ENCODE results near the gene ZGRF1. TPM values are rescaled to one million over a fixed set of nuclear protein-coding genes. Genes with fewer than 3 reads are reported as not detected.

The ZGRF1 gene, protein sequence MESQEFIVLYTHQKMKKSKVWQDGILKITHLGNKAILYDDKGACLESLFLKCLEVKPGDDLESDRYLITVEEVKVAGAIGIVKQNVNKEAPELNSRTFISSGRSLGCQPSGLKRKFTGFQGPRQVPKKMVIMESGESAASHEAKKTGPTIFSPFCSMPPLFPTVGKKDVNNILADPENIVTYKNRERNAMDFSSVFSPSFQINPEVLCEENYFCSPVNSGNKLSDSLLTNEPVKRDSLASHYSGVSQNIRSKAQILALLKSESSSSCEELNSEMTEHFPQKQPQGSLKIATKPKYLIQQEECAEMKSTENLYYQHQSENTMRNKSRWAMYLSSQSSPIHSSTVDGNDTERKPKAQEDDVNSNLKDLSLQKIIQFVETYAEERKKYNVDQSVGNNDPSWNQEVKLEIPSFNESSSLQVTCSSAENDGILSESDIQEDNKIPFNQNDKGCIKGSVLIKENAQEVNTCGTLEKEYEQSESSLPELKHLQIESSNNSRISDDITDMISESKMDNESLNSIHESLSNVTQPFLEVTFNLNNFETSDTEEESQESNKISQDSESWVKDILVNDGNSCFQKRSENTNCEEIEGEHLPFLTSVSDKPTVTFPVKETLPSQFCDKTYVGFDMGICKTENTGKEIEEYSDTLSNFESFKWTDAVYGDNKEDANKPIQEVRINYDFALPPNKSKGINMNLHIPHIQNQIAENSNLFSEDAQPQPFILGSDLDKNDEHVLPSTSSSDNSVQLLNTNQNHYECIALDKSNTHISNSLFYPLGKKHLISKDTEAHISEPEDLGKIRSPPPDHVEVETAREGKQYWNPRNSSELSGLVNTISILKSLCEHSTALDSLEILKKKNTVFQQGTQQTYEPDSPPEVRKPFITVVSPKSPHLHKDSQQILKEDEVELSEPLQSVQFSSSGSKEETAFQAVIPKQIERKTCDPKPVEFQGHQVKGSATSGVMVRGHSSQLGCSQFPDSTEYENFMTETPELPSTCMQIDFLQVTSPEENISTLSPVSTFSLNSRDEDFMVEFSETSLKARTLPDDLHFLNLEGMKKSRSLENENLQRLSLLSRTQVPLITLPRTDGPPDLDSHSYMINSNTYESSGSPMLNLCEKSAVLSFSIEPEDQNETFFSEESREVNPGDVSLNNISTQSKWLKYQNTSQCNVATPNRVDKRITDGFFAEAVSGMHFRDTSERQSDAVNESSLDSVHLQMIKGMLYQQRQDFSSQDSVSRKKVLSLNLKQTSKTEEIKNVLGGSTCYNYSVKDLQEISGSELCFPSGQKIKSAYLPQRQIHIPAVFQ (N-terminal part only)
- total RNA-seq (3.0 and 10.4 TPM in 2 replicates), polyA plus RNA-seq (3.2 and 3.9 TPM in 2 replicates)

DNA sequence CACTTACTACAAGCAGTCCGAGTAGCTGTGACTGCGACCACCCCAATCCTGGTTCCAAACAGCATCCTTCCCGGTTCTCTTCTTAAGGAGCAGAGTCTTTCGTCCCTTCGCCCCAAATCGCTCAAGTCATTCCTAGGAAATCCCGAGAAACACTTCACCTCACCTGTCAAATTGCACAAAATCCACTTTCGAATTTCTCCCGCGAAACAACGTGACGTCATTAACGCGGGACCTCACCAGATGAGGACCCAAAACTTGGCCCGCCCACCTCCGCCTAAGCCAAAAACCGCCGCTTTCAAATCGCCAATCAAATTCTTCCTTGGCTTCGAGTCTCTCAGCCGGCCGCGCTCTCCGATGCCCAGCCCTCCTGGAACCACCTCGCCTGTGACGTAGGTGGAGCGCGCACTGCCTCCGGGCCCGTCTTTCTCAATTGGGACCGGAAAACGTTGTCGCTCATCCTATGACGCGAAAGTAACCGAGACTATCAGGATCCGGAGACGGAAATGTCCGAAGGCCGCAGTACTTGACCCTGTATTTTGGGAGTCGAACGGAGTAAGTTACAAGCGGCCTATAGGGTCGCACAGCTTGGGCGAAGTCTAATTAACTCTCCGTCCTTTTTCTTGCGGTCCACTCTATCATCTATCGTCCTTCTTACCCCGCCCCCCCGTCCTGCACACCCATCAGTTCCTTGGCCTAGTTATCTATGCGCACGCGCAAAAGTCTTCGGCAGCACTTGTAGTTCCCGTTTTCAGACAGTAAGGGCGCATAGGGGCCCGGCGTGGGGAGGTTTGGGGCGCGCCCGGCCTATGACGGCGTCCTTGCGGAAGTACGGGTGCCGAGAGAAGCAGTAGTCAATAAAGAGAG is at the start of gene ZGRF1, which contains the start of gene LARP7:
Gene ZGRF1 (minus strand): TSS at position 222 of the 864 bp plus-strand sequence. CDS start 3,733 bp downstream, outside the sequence.
Gene LARP7 (plus strand): TSS at position 456 of the 864 bp plus-strand sequence. CDS start 7,527 bp downstream, outside the sequence.
- TF ChIP-seq, protein P1, sequence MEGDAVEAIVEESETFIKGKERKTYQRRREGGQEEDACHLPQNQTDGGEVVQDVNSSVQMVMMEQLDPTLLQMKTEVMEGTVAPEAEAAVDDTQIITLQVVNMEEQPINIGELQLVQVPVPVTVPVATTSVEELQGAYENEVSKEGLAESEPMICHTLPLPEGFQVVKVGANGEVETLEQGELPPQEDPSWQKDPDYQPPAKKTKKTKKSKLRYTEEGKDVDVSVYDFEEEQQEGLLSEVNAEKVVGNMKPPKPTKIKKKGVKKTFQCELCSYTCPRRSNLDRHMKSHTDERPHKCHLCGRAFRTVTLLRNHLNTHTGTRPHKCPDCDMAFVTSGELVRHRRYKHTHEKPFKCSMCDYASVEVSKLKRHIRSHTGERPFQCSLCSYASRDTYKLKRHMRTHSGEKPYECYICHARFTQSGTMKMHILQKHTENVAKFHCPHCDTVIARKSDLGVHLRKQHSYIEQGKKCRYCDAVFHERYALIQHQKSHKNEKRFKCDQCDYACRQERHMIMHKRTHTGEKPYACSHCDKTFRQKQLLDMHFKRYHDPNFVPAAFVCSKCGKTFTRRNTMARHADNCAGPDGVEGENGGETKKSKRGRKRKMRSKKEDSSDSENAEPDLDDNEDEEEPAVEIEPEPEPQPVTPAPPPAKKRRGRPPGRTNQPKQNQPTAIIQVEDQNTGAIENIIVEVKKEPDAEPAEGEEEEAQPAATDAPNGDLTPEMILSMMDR (IDR thresholded peaks at IDR 0.05; ENCODE audit: low read depth, low read length), result peak; percentile 89
- peaks cover 11% of the 10 kb centered on the region for H3K4me1 ChIP-seq (ENCODE audit: low read depth)
- H3K9me3 ChIP-seq (ENCODE audit: low read depth), result no peaks in the 10 kb centered on the region
- DNase-seq (ENCODE audit: low read depth in 1 of 2, low spot score in 1 of 2), result peak; percentile 100
- no peaks in the 10 kb centered on the region for H3K27me3 ChIP-seq
- H3K27ac ChIP-seq, result peak within 1 kb of the TSS; percentile 95
- H3K36me3 ChIP-seq, result no peaks in the 10 kb centered on the region
- H3K4me3 ChIP-seq, result peak within 1 kb of the TSS; percentile 64

DNA sequence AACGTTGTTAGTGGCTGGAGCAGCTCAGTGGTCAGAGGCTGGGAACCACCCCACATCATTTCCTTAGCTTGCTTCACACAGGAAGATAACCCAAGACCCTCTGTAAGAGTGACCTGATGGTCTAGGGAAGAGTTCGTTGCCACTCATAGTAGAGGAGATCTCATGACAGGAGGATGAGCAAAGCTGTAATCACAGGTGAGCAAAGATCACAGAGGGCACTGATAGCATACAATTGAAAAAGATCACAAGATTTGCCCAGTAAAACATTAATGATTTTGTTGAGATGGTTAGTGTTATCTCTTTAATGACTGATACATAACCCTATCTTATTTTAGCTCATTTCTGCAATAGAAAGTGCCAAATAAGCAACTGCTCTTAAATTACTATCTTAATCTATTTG is 44.3 kb upstream of the ZGRF1 start:
- no peak overlapping the region for H3K4me3 ChIP-seq
- no peak overlapping the region for H3K27ac ChIP-seq
- DNase-seq (ENCODE audit: low read depth in 1 of 2, low spot score in 1 of 2), result no peak
- no peaks in the 10 kb centered on the region for H3K27me3 ChIP-seq
- TF ChIP-seq, protein P1 (IDR thresholded peaks at IDR 0.05; ENCODE audit: low read depth, low read length), result no peak
- no peaks in the 10 kb centered on the region for H3K9me3 ChIP-seq (ENCODE audit: low read depth)
- H3K36me3 ChIP-seq, result no peaks in the 10 kb centered on the region
- H3K4me1 ChIP-seq (ENCODE audit: low read depth), result peaks cover 9% of the 10 kb centered on the region

DNA sequence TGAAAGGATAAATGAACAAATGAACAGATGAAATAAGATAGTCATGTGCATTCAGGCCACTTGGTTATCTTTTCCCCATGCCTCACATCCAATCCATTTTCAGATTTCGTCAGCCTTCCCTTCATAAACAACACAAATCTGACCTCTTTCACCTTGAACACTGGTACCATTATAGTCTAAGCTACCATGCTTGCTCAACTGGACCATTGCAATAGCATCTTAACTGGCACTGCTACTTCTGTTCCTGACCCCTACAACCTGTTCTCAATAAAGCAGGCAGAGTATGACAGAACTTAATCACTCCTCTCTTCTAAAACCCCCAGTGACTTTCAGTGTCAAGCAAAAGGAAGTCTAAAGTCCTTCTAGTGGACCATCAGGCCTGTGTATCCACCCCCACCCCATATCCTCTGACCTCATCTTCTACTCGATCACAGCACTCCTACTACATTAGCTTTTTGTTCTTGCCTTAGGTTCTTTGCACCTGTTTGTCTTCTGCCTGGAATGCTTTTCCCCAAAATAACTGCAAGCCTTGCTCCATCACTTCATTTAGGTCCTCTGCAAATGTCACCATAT is 40.9 kb upstream of the ZGRF1 start:
- H3K27ac ChIP-seq, result no peak overlapping the region
- DNase-seq (ENCODE audit: low read depth in 1 of 2, low spot score in 1 of 2), result no peak
- TF ChIP-seq, protein P1 (IDR thresholded peaks at IDR 0.05; ENCODE audit: low read depth, low read length), result no peak
- peaks cover 9% of the 10 kb centered on the region for H3K4me1 ChIP-seq (ENCODE audit: low read depth)
- no peaks in the 10 kb centered on the region for H3K9me3 ChIP-seq (ENCODE audit: low read depth)
- no peak overlapping the region for H3K4me3 ChIP-seq
- no peaks in the 10 kb centered on the region for H3K36me3 ChIP-seq
- H3K27me3 ChIP-seq, result no peaks in the 10 kb centered on the region

DNA sequence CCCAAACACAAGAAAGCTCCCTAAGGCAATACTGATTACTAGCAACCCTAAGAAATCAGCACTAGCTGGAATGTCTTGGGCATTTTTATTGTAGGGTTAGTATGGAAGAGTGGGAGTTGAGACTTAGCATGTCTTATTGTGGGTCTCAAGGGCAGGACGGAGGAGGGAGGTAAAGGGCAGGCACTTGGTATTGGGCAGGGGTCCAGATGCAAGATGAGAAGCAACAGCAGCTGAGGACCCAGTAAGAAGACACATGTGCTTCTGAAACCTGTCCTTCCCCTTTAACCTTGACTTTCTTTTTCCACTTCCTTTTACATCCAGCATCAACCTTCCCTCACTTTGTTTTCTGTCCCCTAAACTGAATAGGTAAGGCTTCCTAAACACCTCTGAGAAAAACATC is 37.7 kb upstream of the ZGRF1 start:
- no peaks in the 10 kb centered on the region for H3K27me3 ChIP-seq
- H3K4me1 ChIP-seq (ENCODE audit: low read depth), result peaks cover 29% of the 10 kb centered on the region
- TF ChIP-seq, protein P1 (IDR thresholded peaks at IDR 0.05; ENCODE audit: low read depth, low read length), result no peak

More for the DNA sequence above, 37.7 kb upstream of the ZGRF1 start:
- DNase-seq (ENCODE audit: low read depth in 1 of 2, low spot score in 1 of 2), result no peak
- Histone ChIP-seq H3K36me3 (no peaks in the 10 kb centered on the region), H3K9me3 (ENCODE audit: low read depth) (no peaks in the 10 kb centered on the region), H3K27ac (no peak overlapping the region), H3K4me3 (no peak overlapping the region)
